Measurements from ENCODE around the gene OR51E1. TPM values are rescaled to one million over a fixed set of nuclear protein-coding genes. Genes with fewer than 3 reads are reported as not detected.

The OR51E1 gene
- total and polyA plus RNA-seq, 9 of the 15 experiments (the other 6 are each of a cell fraction or from before 2014, with no cell fraction given) = 0.03 to 0.04 TPM; not detected in 7

DNA sequence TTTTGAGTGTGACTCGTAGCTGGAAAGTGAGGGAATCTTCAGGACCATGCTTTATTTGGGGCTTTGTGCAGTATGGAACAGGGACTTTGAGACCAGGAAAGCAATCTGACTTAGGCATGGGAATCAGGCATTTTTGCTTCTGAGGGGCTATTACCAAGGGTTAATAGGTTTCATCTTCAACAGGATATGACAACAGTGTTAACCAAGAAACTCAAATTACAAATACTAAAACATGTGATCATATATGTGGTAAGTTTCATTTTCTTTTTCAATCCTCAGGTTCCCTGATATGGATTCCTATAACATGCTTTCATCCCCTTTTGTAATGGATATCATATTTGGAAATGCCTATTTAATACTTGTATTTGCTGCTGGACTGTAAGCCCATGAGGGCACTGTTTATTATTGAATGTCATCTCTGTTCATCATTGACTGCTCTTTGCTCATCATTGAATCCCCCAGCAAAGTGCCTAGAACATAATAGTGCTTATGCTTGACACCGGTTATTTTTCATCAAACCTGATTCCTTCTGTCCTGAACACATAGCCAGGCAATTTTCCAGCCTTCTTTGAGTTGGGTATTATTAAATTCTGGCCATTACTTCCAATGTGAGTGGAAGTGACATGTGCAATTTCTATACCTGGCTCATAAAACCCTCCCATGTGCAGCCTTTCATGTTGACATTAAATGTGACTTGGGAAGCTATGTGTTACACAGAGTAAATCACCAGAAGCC is 11.0 kb downstream of the OR51E1 start (continued):
- TF ChIP-seq, protein P1, sequence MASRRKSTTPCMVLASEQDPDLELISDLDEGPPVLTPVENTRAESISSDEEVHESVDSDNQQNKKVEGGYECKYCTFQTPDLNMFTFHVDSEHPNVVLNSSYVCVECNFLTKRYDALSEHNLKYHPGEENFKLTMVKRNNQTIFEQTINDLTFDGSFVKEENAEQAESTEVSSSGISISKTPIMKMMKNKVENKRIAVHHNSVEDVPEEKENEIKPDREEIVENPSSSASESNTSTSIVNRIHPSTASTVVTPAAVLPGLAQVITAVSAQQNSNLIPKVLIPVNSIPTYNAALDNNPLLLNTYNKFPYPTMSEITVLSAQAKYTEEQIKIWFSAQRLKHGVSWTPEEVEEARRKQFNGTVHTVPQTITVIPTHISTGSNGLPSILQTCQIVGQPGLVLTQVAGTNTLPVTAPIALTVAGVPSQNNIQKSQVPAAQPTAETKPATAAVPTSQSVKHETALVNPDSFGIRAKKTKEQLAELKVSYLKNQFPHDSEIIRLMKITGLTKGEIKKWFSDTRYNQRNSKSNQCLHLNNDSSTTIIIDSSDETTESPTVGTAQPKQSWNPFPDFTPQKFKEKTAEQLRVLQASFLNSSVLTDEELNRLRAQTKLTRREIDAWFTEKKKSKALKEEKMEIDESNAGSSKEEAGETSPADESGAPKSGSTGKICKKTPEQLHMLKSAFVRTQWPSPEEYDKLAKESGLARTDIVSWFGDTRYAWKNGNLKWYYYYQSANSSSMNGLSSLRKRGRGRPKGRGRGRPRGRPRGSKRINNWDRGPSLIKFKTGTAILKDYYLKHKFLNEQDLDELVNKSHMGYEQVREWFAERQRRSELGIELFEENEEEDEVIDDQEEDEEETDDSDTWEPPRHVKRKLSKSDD (conservative IDR thresholded peaks at IDR 0.05; ENCODE audit: low read length) = no peak
- TF ChIP-seq ZNF316 (IDR thresholded peaks at IDR 0.05) (no peak), COPS2 (conservative IDR thresholded peaks at IDR 0.05) (no peak), NFYB (IDR thresholded peaks at IDR 0.05; ENCODE audit: extremely low read depth, insufficient read length) (no peak), SIN3B (IDR thresholded peaks at IDR 0.05; ENCODE audit: low read depth) (no peak), ZNF75A (CRISPR knock-in tag; IDR thresholded peaks at IDR 0.05) (no peak), ZKSCAN3 (CRISPR knock-in tag; IDR thresholded peaks at IDR 0.05) (no peak), PCBP2 (IDR thresholded peaks at IDR 0.05; ENCODE audit: low read depth, low read length, poor library complexity, severe bottlenecking) (no peak), FOS (IDR thresholded peaks at IDR 0.05; ENCODE audit: extremely low read depth, insufficient read length) (no peak), ZNF12 (CRISPR knock-in tag; IDR thresholded peaks at IDR 0.05) (no peak)
- TF ChIP-seq, protein P2, sequence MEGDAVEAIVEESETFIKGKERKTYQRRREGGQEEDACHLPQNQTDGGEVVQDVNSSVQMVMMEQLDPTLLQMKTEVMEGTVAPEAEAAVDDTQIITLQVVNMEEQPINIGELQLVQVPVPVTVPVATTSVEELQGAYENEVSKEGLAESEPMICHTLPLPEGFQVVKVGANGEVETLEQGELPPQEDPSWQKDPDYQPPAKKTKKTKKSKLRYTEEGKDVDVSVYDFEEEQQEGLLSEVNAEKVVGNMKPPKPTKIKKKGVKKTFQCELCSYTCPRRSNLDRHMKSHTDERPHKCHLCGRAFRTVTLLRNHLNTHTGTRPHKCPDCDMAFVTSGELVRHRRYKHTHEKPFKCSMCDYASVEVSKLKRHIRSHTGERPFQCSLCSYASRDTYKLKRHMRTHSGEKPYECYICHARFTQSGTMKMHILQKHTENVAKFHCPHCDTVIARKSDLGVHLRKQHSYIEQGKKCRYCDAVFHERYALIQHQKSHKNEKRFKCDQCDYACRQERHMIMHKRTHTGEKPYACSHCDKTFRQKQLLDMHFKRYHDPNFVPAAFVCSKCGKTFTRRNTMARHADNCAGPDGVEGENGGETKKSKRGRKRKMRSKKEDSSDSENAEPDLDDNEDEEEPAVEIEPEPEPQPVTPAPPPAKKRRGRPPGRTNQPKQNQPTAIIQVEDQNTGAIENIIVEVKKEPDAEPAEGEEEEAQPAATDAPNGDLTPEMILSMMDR (IDR thresholded peaks at IDR 0.05 in 2 of 3, conservative IDR thresholded peaks at IDR 0.05 in 1 of 3; ENCODE audit: insufficient read depth in 2 of 3, low read depth in 1 of 3, low read length in 3 of 3) = no peak

Data from K562 (cell line).